EH (cell line): ENCODE data around the gene USP17L26.
"Not testable (repeated sequence)": the region's sequence is repeated elsewhere in the genome, so short reads cannot be mapped to it uniquely, and the experiment has no call there.

ENCODE experiments used
- DNase-seq: peaks from one replicate; pipeline ENCODE4 v3.0.0-alpha.2; 2015; ENCODE audit warnings: low read depth

The USP17L26 gene

GRCh38 chr4:9334358-9334757 is at the start of gene USP17L26:
TSS of gene USP17L26 (plus strand) at chr4:9334658. CDS start at chr4:9334658, 0 bp downstream.
- DNase-seq, result not testable (repeated sequence)

- not testable (repeated sequence) for DNase-seq
These were observed 10.3 kb upstream of the USP17L26 start for GRCh38 chr4:9324191-9324590.

GRCh38 chr4:9324865-9325264 is 9.6 kb upstream of the USP17L26 start, which contains the start of gene USP17L24:
TSS of gene USP17L24 (plus strand) at chr4:9325165. CDS start at chr4:9325165, 0 bp downstream.
- not testable (repeated sequence) for DNase-seq

GRCh38 chr4:9329611-9330010 is 4.8 kb upstream of the USP17L26 start, which contains the start of gene USP17L25:
TSS of gene USP17L25 (plus strand) at chr4:9329911. CDS start at chr4:9329911, 0 bp downstream.
- not testable (repeated sequence) for DNase-seq

GRCh38 chr4:9339103-9339502 is 4.6 kb downstream of the USP17L26 start, which contains the start of gene USP17L5:
TSS of gene USP17L5 (plus strand) at chr4:9339403. CDS start at chr4:9339403, 0 bp downstream.
- DNase-seq, result not testable (repeated sequence)

GRCh38 chr4:9343848-9344247 is 9.4 kb downstream of the USP17L26 start, which contains the start of gene USP17L27:
TSS of gene USP17L27 (plus strand) at chr4:9344148. CDS start at chr4:9344148, 0 bp downstream.
- not testable (repeated sequence) for DNase-seq

GRCh38 chr4:9348593-9348992 is 14.1 kb downstream of the USP17L26 start, which contains the start of gene USP17L28:
TSS of gene USP17L28 (plus strand) at chr4:9348893. CDS start at chr4:9348893, 0 bp downstream.
- DNase-seq, result not testable (repeated sequence)

- not testable (repeated sequence) for DNase-seq
These were observed 16.4 kb downstream of the USP17L26 start for GRCh38 chr4:9350866-9351265.

GRCh38 chr4:9353338-9353737 is 18.9 kb downstream of the USP17L26 start, which contains the start of gene USP17L29:
TSS of gene USP17L29 (plus strand) at chr4:9353638. CDS start at chr4:9353638, 0 bp downstream.
- DNase-seq, result not testable (repeated sequence)

- not testable (repeated sequence) for DNase-seq
These were observed 28.4 kb downstream of the USP17L26 start, which contains the start of gene USP17L30 for GRCh38 chr4:9362829-9363228. TSS of gene USP17L30 (plus strand) at chr4:9363129. CDS start at chr4:9363129, 0 bp downstream.

GRCh38 chr4:9379881-9380280 is 45.4 kb downstream of the USP17L26 start:
- not testable (repeated sequence) for DNase-seq

GRCh38 chr4:9381012-9381534 is 46.6 kb downstream of the USP17L26 start:
- peak; percentile 1 for DNase-seq

- DNase-seq, result no peak
These were observed 49.7 kb downstream of the USP17L26 start for GRCh38 chr4:9384126-9384525.
